Transverse colon (tissue), 4 donors: ENCODE measurements around the gene OBSL1.

Source experiments
- CTCF ChIP-seq, 5 experiments: fragments of 200-600 bp in 3 of 5; fragments of 450-650 bp in 2 of 5; sonication (generic) in 3 of 5; IDR thresholded peaks; 1 replicate in 2 of 5; 2 replicates in 3 of 5; pipeline ENCODE4 v1.5.1; 2016 to 2017; ENCODE audit warnings: antibody characterized with exemption in 5 of 5, inconsistent platforms in 3 of 5, mild to moderate bottlenecking in 2 of 5, moderate library complexity in 1 of 5
- POLR2A ChIP-seq: fragments of 450-650 bp; IDR thresholded peaks from one replicate; pipeline ENCODE4 v1.6.1; 2016; ENCODE audit warnings: antibody characterized with exemption, mild to moderate bottlenecking, moderate library complexity
- POLR2AphosphoS5 ChIP-seq, 3 donors: sonication (generic); formaldehyde crosslinking; IDR thresholded peaks; one replicate each; pipeline ENCODE4 v1.6.1; 2016; ENCODE audit warnings: antibody characterized with exemption in 3 of 3

GRCh38 chr2:219574484-219575311 is 3.4 kb upstream of the OBSL1 start:
- TF ChIP-seq POLR2AphosphoS5 (IDR thresholded peaks at IDR 0.05), result no peak
- TF ChIP-seq CTCF (IDR thresholded peaks at IDR 0.05), result no peak
- no peak for TF ChIP-seq POLR2A
